Duodenal mucosa (tissue), 2 donors: ENCODE data around the gene OSBPL3.

Experiments
- H3K27ac ChIP-seq: one replicate; pipeline ENCODE4 v1.7.0; 2013; ENCODE audit warnings: low read depth, low read length
- H3K27me3 ChIP-seq, 2 donors: one replicate each; pipeline ENCODE4 v1.7.0; 2013; ENCODE audit warnings: low read length in 2 of 2, control low read depth in 1 of 2; ENCODE audit not compliant: insufficient read depth in 2 of 2, control insufficient read depth in 1 of 2
- H3K36me3 ChIP-seq, 2 donors: one replicate each; pipeline ENCODE4 v1.7.0; 2013; ENCODE audit warnings: low read length in 2 of 2, control low read depth in 1 of 2; ENCODE audit not compliant: insufficient read depth in 2 of 2, control insufficient read depth in 1 of 2
- H3K4me1 ChIP-seq, 2 donors: one replicate each; pipeline ENCODE4 v1.7.0; 2013; ENCODE audit warnings: low read length in 2 of 2, control low read depth in 1 of 2; ENCODE audit not compliant: insufficient read depth in 2 of 2, control insufficient read depth in 1 of 2
- H3K4me3 ChIP-seq, 2 donors: one replicate each; pipeline ENCODE4 v1.7.0; 2013; ENCODE audit warnings: low read length in 2 of 2, low read depth in 1 of 2
- H3K9ac ChIP-seq, 2 donors: one replicate each; pipeline ENCODE4 v1.7.0; 2013; ENCODE audit warnings: low read length in 2 of 2, low read depth in 1 of 2
- H3K9me3 ChIP-seq, 2 donors: one replicate each; pipeline ENCODE4 v1.7.0; 2013; ENCODE audit warnings: low read length in 2 of 2, control low read depth in 1 of 2; ENCODE audit not compliant: control insufficient read depth in 1 of 2

Gene OSBPL3

DNA sequence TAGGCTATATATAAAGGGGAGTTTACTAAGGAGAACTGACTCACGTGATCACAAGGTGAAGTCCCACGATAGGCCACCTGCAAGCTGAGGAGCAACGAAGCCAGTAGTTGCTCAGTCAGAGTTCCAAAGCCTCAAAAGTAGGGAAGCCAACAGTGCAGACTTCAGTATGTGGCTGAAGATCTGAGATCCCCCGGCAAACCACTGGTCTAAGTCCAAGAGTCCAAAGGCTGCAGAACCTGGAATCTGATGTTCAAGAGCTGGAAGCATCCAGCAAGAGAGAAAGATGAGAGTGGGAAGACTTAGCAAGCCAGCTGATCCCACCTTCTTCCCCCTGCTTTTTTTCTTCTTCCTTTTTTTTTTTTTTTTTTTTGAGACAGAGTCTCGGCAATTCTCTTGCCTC, 195.7 kb downstream of the OSBPL3 start:
- Histone ChIP-seq H3K9ac (no peak overlapping the region), H3K4me3 (no peak overlapping the region), H3K36me3 (no peaks in the 10 kb centered on the region), H3K9me3 (no peaks in the 10 kb centered on the region), H3K4me1 (no peaks in the 10 kb centered on the region), H3K27ac (no peak overlapping the region), H3K27me3 (no peaks in the 10 kb centered on the region)

DNA sequence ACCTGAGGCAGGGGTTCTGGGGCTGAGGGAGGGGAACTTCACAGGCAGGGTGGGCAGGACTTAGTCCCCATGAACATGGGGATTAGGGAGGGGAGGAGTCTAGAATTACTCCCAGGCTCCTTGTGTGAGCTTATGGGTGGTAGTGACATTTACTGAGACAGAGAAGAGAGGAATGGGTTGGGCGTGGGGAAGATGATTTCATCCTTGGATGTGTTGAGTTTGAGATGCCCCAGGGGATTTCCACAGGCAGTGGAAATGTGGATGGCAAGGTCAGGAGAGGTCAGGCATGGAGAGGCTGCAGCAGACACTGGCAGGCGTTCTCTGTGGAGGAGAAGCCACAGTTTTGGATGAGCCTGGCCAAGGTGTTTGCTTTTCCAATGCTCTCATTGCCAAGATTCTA, 196.3 kb downstream of the OSBPL3 start:
- Histone ChIP-seq H3K4me1 (no peaks in the 10 kb centered on the region), H3K9me3 (no peaks in the 10 kb centered on the region), H3K9ac (no peak overlapping the region), H3K4me3 (no peak overlapping the region), H3K27ac (no peak overlapping the region), H3K27me3 (no peaks in the 10 kb centered on the region), H3K36me3 (no peaks in the 10 kb centered on the region)

DNA sequence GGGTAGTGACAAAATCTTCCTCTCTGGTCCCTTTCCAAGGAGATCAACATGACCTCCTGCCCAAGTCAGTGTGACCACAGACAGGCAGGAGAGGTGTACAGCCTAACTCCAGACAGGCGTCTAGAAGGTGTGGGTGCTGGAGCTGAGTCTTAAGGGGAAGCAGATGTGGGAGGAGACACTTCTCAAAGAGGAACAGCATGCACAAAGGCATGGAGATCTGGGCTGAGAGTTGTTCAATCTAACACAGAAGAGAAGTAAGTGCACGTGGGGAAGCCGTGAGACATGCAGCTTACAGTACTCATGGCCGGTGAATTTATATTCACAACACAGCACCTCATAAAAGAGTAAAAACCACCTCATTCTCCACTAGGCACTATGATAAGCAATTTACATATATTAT, 198.9 kb downstream of the OSBPL3 start:
- Histone ChIP-seq H3K27ac (no peak overlapping the region), H3K27me3 (no peaks in the 10 kb centered on the region), H3K4me3 (no peak overlapping the region), H3K9ac (no peak overlapping the region), H3K4me1 (no peaks in the 10 kb centered on the region), H3K9me3 (no peaks in the 10 kb centered on the region), H3K36me3 (no peaks in the 10 kb centered on the region)

DNA sequence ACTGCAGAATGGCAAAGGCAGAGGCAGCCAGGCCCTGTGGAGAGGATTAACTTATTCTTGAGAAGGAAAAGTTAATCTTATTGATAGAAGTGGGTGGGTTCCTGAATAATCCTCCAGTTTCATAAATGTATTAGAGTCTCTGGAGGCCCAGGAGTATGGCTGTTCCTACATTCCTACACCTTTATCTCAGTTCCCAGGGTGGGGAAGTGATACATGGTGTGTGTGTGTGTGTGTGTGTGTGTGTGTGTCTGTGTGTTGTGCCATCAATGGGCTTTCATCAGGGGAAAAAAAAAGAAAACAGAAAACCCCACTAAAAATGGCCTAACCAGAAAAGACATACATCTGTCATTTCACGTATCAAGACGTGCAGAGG, 200.7 kb downstream of the OSBPL3 start:
- H3K27ac ChIP-seq = no peak overlapping the region
- no peaks in the 10 kb centered on the region for H3K4me1 ChIP-seq
- no peaks in the 10 kb centered on the region for H3K36me3 ChIP-seq
- no peaks in the 10 kb centered on the region for H3K27me3 ChIP-seq
- no peak overlapping the region for H3K4me3 ChIP-seq
- H3K9ac ChIP-seq = no peak overlapping the region
- H3K9me3 ChIP-seq = no peaks in the 10 kb centered on the region

DNA sequence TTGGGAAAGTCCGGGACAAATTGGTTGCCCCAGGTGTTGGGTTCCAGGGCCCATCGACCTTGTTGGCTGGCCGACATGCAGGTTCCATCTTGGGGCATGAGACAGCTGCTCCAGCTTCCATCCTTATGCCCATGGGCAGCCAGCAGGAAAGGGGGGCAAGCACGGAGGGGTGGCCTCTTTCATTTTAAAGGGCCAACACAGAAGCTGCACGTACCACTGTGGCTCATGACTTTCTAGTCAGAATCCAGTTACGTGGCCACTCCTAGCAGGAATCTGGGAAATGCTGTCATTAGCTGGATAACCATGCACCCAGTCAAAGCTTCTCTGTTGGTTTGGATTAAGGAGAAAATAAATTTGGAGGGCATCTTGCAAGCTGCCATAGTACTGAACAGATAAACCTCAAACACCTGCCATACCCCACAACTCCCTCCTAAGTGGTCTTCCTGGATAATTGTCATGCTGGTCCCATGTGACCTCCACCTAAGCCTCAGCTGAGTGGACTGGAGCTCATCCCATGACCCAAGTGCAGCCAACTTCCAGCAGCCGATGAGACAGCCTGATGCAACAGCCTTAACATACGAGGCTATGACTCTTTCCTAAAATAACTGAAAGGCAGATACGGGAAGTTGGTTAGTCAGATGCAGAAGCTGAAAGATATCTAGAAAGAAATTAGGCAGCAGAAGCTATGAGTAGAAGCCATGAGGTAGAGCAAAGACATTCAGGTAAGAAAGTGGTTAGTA, 201.3 kb downstream of the OSBPL3 start:
- no peaks in the 10 kb centered on the region for H3K4me1 ChIP-seq
- H3K9ac ChIP-seq = no peak overlapping the region
- H3K36me3 ChIP-seq = no peaks in the 10 kb centered on the region
- H3K27me3 ChIP-seq = no peaks in the 10 kb centered on the region
- no peaks in the 10 kb centered on the region for H3K9me3 ChIP-seq
- H3K27ac ChIP-seq = no peak overlapping the region
- no peak overlapping the region for H3K4me3 ChIP-seq

DNA sequence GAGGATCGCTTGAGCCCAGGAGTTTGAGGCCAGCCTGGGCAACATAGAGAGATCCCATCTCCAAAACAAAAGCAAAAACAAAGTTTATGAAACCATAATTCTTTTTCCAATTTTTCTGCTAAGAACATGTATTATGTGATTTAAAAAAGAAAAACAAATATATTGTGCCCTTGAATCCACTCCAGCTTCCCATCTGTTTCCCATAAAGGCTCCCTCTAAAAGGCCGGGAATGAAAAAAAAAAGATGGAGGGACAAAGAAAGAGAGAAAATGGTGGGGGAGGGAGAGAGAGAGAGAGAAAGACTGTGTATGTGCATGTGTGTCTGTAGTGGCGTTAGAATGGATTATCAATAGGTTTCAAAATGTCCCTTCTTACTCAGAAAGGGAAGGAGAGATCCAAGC, 202.2 kb downstream of the OSBPL3 start:
- H3K27me3 ChIP-seq = no peaks in the 10 kb centered on the region
- H3K9me3 ChIP-seq = no peaks in the 10 kb centered on the region
- no peak overlapping the region for H3K4me3 ChIP-seq
- H3K27ac ChIP-seq = no peak overlapping the region
- no peaks in the 10 kb centered on the region for H3K4me1 ChIP-seq
- no peak overlapping the region for H3K9ac ChIP-seq
- H3K36me3 ChIP-seq = no peaks in the 10 kb centered on the region

DNA sequence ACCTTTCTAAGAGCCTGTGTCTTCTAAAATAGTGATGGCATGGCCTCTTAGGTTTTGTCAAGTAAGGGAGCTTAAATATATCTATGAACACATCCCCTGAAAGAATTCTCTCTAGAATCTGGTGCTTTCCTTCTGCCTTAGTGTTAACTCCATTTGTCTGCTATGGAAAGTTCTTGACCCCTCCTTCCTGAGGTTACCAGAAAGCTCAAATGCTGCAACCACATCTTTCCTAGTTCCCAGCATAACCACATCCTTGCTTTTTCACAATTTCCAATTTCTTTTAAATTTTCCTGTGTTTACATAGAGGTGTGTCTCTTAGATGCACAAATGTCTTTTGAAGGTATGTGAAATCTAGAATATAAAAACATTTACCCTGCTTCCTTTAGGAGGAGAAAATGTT, 206.3 kb downstream of the OSBPL3 start:
- no peak overlapping the region for H3K4me3 ChIP-seq
- no peaks in the 10 kb centered on the region for H3K36me3 ChIP-seq
- no peaks in the 10 kb centered on the region for H3K9me3 ChIP-seq
- H3K27ac ChIP-seq = no peak overlapping the region
- H3K27me3 ChIP-seq = peaks cover 0 to 4% of the 10 kb centered on the region in 2 donors
- H3K4me1 ChIP-seq = no peaks in the 10 kb centered on the region
- H3K9ac ChIP-seq = no peak overlapping the region

DNA sequence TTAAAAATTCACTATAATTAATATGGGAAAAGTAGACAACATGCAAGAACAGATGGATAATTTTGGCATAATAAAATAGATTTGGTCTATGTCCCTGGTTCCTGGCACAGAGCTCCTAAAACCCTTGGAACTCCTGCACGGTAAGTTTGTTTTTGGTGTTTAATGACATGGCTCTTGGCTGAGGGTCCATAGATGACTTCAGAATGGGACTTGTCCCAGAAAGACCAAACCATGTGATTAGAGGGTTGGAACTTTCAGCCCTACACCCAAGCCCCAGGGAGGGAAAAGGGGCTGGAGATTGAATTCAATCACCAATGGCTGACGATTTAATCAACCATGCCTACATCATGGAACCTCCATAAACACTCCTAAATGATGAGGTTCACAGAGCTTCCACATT, 210.1 kb downstream of the OSBPL3 start:
- Histone ChIP-seq H3K36me3 (no peaks in the 10 kb centered on the region), H3K4me3 (no peak overlapping the region), H3K4me1 (no peaks in the 10 kb centered on the region), H3K9me3 (no peaks in the 10 kb centered on the region), H3K27ac (no peak overlapping the region), H3K9ac (no peak overlapping the region), H3K27me3 (peaks cover 0 to 8% of the 10 kb centered on the region in 2 donors)

DNA sequence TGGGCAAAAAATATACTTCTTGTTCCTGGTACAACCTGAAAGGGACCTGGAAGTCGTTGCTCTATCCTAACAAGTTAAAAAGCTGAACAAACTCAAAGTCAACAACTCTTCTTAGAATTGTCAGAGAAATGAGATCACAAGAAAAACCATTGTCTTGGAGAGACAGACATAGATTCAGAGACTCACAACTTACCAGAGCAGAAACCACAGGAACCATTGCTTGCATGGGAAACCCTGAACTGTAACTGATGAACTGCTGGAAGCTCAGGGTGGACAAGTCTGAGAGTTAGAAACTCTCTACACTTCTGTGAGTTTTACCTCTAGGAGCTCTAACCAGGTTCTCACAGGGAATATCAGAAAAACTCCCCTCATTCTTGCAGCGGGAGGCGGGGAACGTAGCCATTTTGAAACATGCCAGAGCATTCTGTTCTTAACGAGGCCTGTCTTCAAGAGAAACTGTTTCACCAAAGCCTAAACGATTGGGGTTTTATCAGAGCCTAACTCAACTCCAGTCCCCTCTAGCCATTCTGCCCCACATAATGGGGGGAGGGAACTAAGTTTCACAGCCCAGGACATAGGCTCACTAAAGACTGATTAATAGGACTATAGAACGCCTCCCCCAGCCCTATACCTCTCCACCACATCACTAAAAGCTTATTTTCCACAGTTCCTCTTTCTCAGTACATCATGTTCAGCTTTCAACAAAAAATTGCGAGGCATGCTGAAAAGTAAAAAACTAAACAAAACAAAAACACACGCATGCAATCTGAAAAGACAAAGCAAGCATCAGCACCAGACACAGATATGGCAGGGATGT, 210.8 kb downstream of the OSBPL3 start:
- no peaks in the 10 kb centered on the region for H3K36me3 ChIP-seq
- H3K27me3 ChIP-seq = peaks cover 3 to 11% of the 10 kb centered on the region in 2 donors
- H3K27ac ChIP-seq = no peak overlapping the region
- no peaks in the 10 kb centered on the region for H3K4me1 ChIP-seq
- H3K9me3 ChIP-seq = no peaks in the 10 kb centered on the region
- no peak overlapping the region for H3K9ac ChIP-seq
- H3K4me3 ChIP-seq = no peak overlapping the region

DNA sequence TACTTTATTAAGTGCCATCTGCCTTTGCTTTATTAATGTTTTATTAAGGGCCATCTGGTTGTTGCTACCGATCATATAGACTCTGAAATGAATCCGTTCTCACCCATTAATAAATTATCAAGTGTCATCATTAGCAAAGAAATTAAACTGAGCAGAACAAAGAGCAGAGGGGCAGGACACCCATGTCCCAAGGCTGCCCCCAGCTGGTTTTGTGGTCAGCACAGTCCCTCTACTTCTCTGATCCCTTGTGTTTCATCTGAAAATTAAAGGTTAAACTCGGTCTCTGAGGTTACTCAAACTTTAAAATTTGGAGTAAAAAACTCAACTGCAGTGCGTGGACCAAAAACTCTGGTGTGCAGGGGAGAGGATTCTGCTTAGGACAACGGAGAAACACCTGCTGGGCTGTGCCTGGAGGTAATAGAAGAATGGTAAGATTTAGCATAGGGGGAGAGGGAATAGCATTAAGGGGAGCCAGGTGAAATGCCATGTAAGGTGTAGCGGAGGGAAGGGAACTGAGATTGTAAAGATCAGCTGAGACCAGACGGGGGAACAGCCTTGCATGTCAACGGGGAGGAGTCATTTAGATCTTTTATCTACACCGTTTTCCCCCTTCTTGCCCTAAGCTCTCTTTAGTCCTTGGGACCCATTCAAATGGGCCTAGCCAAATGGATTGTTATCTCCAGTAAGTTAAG, 212.0 kb downstream of the OSBPL3 start:
- Histone ChIP-seq H3K9me3 (no peaks in the 10 kb centered on the region), H3K36me3 (no peaks in the 10 kb centered on the region), H3K4me1 (no peaks in the 10 kb centered on the region), H3K9ac (no peak overlapping the region), H3K27me3 (peaks cover 3 to 11% of the 10 kb centered on the region in 2 donors), H3K4me3 (no peak overlapping the region), H3K27ac (no peak overlapping the region)
